Activated naive CD4-positive, alpha-beta T cell treated with Interleukin-2 at 50 U/mL for 16 hours (primary cell): ENCODE measurements around the gene TAF3.

Experiments
- DNase-seq: peaks from one replicate; pipeline ENCODE4 v3.0.0-alpha.2; 2020

The TAF3 gene

DNA sequence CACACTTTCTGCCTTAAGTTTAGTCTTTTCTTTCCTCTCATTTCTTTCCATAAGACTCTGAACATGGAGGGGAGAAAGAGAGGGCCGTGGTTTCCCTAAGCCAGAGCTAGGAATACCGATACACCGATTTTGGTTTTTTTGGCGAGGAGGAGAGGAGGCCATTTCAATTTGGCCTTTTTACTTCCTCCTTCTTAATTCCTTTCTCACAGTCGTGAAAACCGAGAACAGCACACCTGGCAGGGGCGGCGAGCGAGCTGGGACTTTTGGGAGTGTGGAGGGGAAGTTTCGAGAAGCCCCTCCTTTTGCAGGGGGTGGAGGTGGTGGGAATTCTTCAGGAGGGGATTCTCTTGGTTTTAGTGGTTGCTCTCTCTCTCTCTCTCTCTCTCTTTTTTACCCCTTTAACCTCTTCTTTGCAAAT is 242.4 kb downstream of the TAF3 start:
- DNase-seq: no peak

DNA sequence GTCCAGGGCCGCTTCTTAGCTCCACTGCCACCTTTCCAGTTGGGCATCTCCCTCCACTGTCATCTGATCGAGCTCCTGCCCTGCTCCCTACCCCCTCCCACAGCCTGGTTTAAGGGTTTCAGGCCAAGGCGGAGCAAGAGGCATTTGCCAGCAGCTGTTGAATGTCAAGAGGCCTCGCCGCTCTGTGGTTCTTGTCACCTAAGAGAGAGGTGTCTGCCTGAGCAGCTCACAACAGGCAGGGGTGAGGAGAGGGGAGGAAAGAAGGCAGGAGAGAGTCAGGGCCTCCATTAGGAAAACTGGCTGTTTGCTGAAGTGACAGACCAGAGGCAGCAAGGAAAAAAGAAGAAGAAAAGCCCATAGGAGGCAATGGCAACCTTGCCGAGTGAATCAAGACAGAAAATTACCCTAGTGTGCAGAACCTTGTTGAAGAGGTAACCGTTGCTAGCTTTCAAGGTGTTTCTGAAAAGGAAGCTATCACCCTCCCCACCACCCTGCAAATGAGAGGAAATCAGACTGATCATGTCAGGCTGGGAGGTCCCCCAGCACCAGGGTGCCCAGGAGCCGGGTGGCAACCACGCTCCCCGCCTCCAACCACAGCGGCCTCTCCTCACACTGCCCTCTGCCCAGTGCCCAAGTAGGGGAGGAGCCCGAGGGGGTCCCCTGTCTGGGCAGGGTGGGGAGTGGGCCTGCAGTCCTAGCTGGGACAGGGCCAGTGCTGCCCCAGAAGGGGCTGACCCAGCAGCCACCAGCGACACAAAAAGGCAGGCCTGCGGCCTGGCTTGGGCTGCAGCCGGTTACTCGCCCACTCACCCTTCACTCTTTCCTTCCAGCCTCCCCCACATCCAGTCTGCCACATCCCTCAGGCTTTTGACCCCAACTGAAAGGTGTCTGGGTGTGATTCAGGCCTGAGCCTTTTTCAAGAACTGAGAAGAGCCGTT is 243.2 kb downstream of the TAF3 start:
- DNase-seq: peak; percentile 53

DNA sequence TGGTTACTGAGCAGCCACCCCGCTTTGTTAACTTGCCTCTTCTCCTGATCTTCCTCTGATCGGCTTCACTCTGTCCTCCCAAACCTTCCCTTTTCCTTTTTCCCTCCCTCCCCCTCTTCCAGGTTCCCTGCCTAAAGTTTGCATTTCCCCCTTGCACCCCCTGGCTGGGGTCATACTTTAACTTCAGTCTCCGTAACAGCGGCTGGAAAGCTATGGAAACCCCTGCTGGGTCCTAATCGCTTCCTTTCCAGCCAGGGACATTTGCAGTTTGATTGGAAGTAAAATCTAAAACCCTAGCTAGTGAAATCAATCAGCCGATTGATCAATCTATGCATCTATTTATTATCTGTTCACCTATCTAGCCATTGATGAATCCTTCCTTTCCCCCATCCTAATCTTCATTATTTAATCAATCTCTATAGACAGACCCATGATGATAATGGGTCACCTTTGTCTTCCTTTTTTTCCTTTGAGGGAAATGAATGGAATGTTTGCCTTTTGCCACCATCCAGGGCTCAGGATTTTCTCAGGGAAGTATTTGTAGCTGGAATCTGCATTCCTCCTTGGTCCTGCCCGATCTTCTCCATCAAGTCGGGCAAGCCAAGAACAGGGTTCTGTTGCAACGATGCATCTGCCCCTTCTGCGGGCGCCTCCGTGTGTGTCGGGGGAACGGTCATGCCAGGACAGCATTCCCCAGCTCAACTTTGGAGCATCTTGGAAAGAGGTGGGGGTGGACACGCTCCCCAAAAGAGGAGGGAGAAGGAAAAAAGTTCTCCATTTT is 245.0 kb downstream of the TAF3 start:
- no peak for DNase-seq

DNA sequence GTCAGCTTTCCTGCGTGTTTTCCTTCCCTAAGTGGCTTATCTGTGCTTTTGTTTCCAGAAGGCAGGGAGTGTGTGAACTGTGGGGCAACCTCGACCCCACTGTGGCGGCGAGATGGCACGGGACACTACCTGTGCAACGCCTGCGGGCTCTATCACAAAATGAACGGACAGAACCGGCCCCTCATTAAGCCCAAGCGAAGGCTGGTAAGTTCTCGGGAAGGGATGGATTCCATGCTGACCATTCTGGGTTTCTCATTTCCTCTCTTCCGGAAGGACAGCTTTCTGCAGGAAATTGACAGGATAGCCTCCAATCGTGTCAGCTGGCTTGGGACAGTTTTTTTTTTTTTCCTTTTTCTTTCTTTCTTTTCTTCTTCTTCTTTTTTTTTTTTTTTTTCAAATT is 245.6 kb downstream of the TAF3 start:
- no peak for DNase-seq

DNA sequence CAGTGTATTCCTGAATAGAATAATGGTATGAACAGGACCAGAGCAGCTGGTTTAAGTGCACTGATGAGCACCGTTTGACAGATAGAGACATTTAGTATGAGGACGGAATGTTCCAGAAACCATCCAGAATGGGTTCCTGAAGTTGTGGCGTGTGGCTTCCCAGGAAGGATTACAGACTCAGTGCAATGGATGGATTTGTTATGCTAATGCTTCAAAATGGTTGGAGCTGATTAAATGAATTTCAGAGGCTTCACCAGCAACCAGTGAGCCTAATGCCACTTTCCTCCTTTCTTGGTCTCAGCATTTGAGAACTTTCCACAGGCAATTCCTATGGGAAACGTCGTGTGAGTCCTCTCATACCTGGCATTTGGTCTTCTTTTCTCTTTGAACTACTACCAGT is 246.1 kb downstream of the TAF3 start:
- no peak for DNase-seq

DNA sequence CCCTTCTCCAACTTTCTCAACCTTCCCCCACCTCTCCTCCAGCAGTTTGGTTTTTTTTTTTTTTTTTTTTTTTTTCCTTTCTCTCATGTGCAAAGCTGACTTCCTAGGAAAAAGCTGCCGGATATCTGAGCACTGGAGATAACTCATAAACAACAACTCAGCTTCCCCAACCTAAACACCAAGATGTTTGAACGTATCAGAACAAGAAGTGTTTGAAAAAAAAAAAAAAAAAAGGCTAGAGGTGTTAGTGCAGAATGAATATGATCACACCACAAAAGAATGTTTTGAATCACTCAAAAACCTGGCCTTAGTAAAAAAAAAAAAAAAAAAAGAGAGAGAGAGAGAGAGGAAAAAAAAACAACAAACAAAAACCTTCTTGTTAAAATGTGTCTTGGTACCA is 247.3 kb downstream of the TAF3 start:
- no peak for DNase-seq

DNA sequence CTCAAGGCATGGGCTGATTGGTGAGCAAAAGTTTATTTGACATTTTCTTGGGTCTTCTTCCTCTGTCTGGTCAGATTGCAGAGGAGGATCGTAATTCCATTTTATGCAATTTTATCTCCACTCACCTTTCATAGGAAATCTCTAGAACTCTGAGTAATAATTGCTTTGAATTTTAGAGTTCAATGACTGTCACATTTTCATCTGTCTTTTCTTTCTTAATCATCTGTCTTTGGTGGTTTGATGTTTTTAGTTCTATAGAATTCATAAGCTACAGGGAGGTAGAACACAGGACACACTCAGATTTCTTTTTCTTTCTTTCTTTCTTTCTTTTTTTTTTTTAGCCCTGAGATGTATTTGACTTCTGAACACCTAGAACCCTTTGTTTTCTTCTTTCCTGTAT is 247.8 kb downstream of the TAF3 start:
- DNase-seq: no peak
